SKM-1 treated with dmso at 0.1 percent for 144 hours (cell line): Measurements from ENCODE around the gene EFEMP2.
A peak's percentile ranks its signal among the peaks of the same experiment; 100 is the strongest.
"Not testable (repeated sequence)": the region's sequence is repeated elsewhere in the genome, so short reads cannot be mapped to it uniquely, and the experiment has no call there.

Source experiments
- DNase-seq: peaks from one replicate; lab custom pipeline; 2025; ENCODE audit not compliant: unreplicated experiment; lab: John Stamatoyannopoulos, UW

The EFEMP2 gene

DNA sequence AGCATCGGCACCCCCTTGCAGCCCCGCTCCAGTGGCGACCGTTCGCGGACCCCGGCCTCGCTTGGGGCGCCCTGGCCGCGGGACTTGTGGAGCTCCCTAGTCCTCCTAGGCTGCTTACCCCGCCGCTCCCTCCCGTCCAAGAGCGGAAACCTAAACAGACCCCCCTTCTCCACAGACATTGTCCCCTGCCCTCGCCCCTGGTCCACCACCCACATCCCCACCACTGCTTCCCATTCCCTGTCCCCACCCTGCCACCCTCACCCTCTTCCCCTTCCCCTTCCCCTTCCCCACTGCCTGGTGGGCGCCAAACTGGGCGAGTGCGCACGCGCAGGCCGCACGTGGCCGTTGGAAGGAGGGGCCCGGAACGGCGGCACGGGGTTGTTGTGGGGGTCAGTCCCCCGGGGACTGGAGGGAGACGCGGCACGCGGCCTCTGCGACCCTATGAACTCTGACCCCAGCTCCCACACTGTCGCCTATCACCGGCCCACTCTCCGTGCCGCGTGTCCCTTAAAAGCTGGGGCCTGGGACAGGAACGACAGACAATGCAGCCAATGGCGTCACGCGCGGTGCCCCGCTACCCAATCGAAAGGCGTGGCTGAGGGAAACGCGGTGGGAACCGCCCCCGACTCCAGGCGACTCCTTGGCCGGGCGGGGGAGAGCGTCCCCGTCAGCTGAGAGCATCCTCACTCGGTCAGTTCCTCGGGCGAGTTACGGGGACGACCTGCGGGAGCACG lies 39.1 kb downstream of the EFEMP2 start, which contains the start of gene SNX32:
Gene SNX32 (plus strand): TSS at position 667 of the 734 bp plus-strand sequence. CDS start 103 bp downstream, outside the sequence.
- DNase-seq = peak; percentile 93

DNA sequence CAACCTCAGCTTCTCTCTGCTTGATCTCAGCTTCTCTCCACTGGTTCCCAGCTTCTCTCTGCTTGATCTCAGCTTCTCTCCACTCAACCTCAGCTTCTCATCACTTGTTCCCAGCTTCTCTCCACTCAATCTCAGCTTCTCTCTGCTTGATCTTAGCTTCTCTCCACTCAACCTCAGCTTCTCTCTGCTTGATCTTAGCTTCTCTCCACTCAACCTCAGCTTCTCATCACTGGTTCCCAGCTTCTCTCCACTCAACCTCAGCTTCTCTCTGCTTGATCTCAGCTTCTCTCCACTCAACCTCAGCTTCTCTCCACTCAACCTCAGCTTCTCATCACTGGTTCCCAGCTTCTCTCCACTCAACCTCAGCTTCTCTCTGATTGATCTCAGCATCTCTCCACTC lies 40.4 kb downstream of the EFEMP2 start:
- DNase-seq = not testable (repeated sequence)

DNA sequence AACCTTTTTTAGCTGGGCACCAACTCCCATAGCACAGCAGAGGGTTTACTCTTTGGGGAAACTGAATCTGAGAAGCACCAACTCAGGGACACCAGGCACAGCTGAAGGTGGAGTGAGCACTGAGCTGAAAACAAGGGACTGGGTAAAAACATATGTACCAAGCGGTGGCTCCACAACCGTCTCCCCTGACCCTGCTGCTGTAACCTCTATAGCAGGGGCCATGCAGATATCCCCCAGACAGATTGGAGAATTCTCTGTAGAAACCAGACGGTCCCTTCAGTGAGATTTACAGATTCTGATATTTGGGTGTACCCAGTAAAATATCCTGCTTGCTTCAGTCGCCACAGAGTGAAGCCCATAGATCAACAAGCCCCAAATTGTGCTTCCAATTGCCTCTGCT lies 43.1 kb downstream of the EFEMP2 start:
- DNase-seq = no peak

DNA sequence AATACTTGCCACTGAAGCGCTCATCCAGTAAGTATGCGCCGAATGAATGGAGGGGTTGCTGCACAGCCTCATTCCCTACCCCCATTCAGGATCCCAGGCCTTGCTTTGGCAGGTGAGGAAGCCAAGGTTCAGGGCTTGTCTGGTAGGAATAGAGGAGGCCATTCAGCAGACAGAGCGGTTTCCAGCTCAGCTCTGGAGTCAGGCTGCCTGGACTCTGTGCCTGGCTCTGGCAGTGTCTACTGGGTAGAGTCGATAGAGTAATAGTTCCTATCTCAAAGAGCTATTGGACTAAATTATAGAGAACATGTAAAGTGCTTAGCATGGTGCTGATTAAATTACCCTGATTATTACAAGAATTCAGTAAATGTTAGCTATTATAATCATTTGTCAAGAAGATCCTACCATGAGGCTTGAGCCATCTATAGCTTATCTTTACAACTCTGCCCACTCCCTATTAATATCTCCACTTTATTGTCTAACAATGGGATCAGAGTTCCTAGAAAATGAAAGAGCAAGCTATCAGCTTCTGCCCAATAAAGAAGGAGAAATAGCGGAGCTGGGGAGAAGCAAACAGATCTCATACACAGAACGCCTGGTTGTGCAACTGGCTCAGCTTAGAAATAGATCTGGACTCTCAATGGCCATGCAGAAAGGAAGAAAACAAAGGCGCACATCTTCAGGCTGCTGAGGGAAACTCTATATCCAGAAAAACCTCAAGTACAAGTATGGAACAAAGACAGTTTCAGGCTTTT lies 45.4 kb downstream of the EFEMP2 start:
- DNase-seq = no peak

DNA sequence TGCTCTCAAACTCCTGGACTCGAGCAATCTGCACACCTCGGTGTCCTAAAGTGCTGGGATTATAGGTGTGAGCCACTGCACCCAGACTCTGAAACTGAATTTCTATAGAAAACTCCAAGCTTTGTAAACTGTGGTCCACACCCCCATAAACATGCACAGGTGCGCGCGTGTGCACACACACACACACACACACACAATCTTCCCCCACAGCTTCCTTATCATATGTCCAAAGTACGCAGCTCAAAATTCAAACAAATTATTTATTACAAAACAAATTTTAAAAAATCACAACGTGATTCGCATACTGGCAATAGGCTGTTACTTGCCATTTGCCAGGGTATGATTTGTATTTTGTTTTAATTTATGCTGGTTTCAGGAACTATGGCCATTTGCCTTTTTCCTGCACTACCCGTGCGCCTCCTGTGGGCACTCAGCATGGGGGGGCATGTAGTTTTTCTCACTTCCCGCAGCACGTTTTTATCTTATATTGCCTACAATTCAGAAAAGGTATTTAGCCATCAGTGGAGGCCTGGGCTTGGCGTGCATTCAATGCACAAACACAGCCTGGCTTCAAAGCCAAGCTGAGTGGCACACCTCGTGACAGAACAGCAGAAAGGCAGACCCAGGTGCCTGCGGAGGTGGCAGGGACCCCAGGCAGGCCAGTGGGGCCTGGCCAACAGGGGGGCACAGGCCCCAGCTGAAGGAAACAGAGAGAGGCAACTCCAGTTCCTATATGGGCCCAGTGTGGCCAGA lies 49.6 kb downstream of the EFEMP2 start:
- no peak for DNase-seq

DNA sequence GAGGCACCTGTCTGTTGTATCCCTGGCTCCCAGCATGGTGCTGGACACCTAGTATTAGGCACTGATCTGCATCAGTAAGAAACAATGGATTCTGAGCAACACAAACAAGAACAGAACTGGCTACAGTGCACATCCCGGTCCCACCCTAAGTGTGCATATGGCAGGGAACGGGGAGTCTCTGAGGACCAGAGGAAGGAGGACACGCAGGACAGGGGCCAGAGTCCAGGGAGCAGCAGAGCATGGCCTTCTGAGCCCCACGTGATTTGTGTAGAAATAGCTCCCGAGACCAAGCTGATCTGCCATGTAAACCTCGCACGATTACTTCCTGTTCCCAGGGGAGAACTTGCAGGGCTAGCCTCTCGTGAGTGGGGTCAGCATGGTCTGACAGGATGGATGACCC lies 51.5 kb downstream of the EFEMP2 start:
- no peak for DNase-seq

DNA sequence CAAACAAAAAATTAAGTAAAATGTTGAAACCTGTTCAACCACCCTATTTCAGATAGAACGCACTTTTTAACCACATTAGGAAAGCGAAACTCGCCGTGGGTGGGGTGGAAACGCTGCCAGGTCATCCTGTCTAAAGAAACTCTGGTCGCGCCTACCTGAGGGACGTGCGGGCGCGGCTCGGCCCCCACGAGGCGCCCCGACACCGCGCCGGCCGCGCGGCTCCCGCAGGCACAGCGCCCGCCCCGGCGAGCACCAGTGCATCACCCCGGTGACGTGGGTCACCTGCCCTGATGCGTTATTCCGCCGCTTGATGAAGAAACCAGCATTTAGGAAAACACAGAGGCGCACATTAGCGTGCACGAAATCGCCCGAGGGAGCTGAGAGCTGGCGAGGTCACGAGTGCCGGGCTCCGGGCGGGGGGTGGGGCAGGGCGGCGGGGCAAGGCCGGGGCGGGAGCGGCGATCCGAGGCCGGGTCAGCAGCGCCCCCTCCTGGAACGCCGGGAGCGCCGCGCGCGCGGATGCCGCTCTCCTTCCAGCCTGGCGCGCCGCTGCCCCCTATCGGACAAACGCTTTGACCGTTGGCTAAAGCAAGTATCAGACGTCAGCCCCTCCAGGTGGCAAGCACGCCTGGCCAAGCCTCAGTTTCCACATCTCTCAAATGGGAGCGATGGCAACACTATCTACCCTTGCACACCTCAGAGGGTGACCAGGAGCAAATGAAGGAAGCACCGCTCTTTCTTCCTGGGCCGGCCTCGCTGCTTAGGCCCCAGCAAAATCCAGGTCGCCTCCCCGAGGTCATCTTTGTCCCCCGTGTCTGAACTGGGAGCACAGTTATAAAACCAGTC lies 54.5 kb downstream of the EFEMP2 start:
- DNase-seq = peak; percentile 86

DNA sequence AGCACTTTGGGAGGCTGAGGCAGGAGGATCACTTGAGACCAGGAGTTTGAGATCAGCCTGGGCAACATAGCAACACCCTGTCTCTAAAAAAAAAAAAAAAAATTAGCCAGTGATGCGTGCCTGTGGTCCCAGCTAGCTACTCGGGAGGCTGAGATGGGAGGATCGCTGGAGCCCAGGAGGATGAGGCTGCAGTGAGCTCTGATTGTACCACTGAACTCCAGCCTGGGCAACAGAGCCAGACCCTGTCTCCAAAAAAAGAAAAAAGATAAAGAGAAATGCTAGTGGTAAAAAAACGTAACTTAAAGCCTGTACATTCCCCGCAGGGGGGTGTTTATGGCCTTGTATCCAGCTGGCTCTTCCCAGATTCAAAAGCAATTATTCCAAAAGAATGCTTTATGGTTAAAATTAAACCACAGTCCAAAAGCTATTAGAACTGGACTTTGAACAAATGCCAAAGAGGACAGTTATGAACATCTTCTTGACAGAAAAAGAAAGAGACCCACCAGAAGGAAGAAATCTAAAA lies 55.2 kb downstream of the EFEMP2 start:
- no peak for DNase-seq

DNA sequence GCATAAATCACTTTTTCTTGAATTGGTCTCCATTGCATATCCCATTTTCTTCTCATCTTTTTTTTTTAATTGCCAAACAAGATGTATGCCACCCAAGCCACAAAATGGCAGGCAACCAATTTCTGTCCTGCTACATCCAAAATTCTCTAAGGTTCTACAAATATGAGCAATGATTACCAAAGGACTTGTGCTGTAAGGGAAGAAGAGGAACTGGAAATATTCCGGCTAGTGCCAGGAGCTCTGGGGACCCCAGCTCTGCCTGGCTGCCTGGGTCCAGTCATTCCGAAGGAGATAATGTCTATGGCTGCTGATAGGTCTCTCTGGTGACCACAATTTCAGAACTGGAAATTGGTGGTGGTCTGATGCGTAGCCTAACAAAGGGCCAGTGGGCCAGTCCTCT lies 55.9 kb downstream of the EFEMP2 start:
- no peak for DNase-seq
